HCT116 (cell line): Measurements from ENCODE around the gene MICAL3. TPM values are rescaled to one million over a fixed set of nuclear protein-coding genes. Genes with fewer than 3 reads are reported as not detected.

Experiments
- ATAC-seq: fragments of 200-7000 bp; cut with Tn5 transposase; 2 replicates; pipeline ENCODE4 v1.9.1; 2020; ENCODE audit warnings: mild to moderate bottlenecking, moderate library complexity
- BruUV-seq: library from RNA; stranded (reverse); fragments of 400-500 nt; replicated peaks from 2 replicates; lab custom pipeline; 2021; lab: Mats Ljungman, UMichigan
- CTCF ChIA-PET: fragments of 300-600 bp; sonication (Branson Sonifier 250); formaldehyde crosslinking; loops from one replicate; lab custom pipeline; 2021; ENCODE audit warnings: antibody characterized with exemption; lab: Charles Lee
- POLR2A ChIA-PET: fragments of 300-600, 350-600 bp; sonication (Branson Sonifier 250); formaldehyde crosslinking; loops from one replicate; lab custom pipeline; 2021; ENCODE audit warnings: antibody characterized with exemption; lab: Charles Lee
- RAD21 ChIA-PET, 2 experiments: fragments of 300-600 bp; sonication (Branson Sonifier 250); formaldehyde crosslinking; loops; one replicate each; lab custom pipeline; 2023; ENCODE audit warnings: low total read pairs in 2 of 2; ENCODE audit not compliant: uncharacterized antibody in 2 of 2, unreplicated experiment in 2 of 2, low non-redundant PET in 1 of 2; lab: Charles Lee
- DNase-seq: peaks from one replicate; pipeline ENCODE4 v3.0.0-alpha.2; 2010; ENCODE audit warnings: low read depth, low spot score
- H2AFZ ChIP-seq: fragments of 200-600 bp; shearing (Covaris generic), sonication (generic); 2 replicates; pipeline ENCODE4 v1.6.1; 2017; ENCODE audit warnings: low read depth, mixed run types, mixed read lengths, antibody characterized with exemption, low read length; ENCODE audit not compliant: poor library complexity, severe bottlenecking
- H3K27ac ChIP-seq: 2 replicates; pipeline ENCODE4 v1.5.1; 2012; ENCODE audit warnings: low read depth, low read length
- H3K27me3 ChIP-seq: fragments of 200-600 bp; sonication (generic); 2 replicates; pipeline ENCODE4 v1.6.1; 2016; ENCODE audit warnings: mixed run types, low read length, mixed read lengths; ENCODE audit not compliant: insufficient read depth
- H3K36me3 ChIP-seq, 2 experiments: fragments of 200-500 bp in 1 of 2; fragments of 200-600 bp in 1 of 2; sonication (Bioruptor generic) in 1 of 2; sonication (generic) in 1 of 2; 2 replicates each; pipeline versions ENCODE4 v1.5.1 to v1.6.1; 2014 to 2016; ENCODE audit warnings: low read length in 2 of 2, inconsistent platforms in 1 of 2, mixed read lengths in 1 of 2, mixed run types in 1 of 2; ENCODE audit not compliant: insufficient read depth in 2 of 2, control insufficient read depth in 1 of 2
- H3K4me1 ChIP-seq, 2 experiments: fragments of 200-600 bp in 1 of 2; sonication (generic) in 1 of 2; 2 replicates each; pipeline versions ENCODE4 v1.5.1 to v1.6.1; 2012 to 2017; ENCODE audit warnings: low read length in 2 of 2, inconsistent platforms in 1 of 2, mild to moderate bottlenecking in 1 of 2, mixed read lengths in 1 of 2, mixed run types in 1 of 2, moderate library complexity in 1 of 2; ENCODE audit not compliant: insufficient read depth in 2 of 2, control insufficient read depth in 1 of 2
- H3K4me2 ChIP-seq: fragments of 200-600 bp; sonication (generic); 2 replicates; pipeline ENCODE4 v1.6.1; 2017; ENCODE audit warnings: mixed run types, low read length, mixed read lengths
- H3K4me3 ChIP-seq, 2 experiments: fragments of 200-600 bp in 1 of 2; sonication (generic) in 1 of 2; replicated peaks in 1 of 2; 2 replicates each; pipeline ENCODE4 v1.5.1; 2011 to 2016; ENCODE audit warnings: low read length in 2 of 2, control low read depth in 1 of 2, low read depth in 1 of 2, mild to moderate bottlenecking in 1 of 2, mixed read lengths in 1 of 2, mixed run types in 1 of 2
- H3K79me2 ChIP-seq: fragments of 200-600 bp; sonication (generic); 2 replicates; pipeline ENCODE4 v1.6.1; 2017; ENCODE audit warnings: mild to moderate bottlenecking, mixed run types, low read length, moderate library complexity, mixed read lengths; ENCODE audit not compliant: insufficient read depth
- H3K9ac ChIP-seq: fragments of 200-600 bp; sonication (generic); 2 replicates; pipeline ENCODE4 v1.6.1; 2016; ENCODE audit warnings: low read length, mixed read lengths
- H3K9me2 ChIP-seq: fragments of 200-600 bp; sonication (generic), shearing (Covaris generic); 2 replicates; pipeline ENCODE4 v1.6.1; 2017; ENCODE audit warnings: mixed run types, mild to moderate bottlenecking, moderate library complexity; ENCODE audit not compliant: insufficient read depth
- H3K9me3 ChIP-seq, 2 experiments: fragments of 200-500 bp in 1 of 2; fragments of 200-600 bp in 1 of 2; sonication (Bioruptor generic) in 1 of 2; sonication (generic) in 1 of 2; 2 replicates each; pipeline ENCODE4 v1.6.1; 2014 to 2017; ENCODE audit warnings: low read length in 2 of 2, mixed read lengths in 2 of 2, inconsistent platforms in 1 of 2, low read depth in 1 of 2, mild to moderate bottlenecking in 1 of 2, mixed run types in 1 of 2, moderate library complexity in 1 of 2; ENCODE audit not compliant: control insufficient read depth in 1 of 2, insufficient read depth in 1 of 2
- H4K20me1 ChIP-seq: fragments of 200-600 bp; sonication (generic), shearing (Covaris generic); 2 replicates; pipeline ENCODE4 v1.6.1; 2017; ENCODE audit warnings: mixed run types, mild to moderate bottlenecking, moderate library complexity; ENCODE audit not compliant: insufficient read depth
- CBX3 ChIP-seq: IDR thresholded peaks from 2 replicates; pipeline ENCODE4 v1.6.1; 2012; ENCODE audit warnings: low read depth
- CEBPB ChIP-seq: IDR thresholded peaks from 2 replicates; pipeline ENCODE4 v1.6.1; 2012; ENCODE audit warnings: low read depth
- EGR1 ChIP-seq: IDR thresholded peaks from 2 replicates; pipeline ENCODE4 v1.6.1; 2012; ENCODE audit warnings: low read depth
- ELF1 ChIP-seq: IDR thresholded peaks from 2 replicates; pipeline ENCODE4 v1.6.1; 2012; ENCODE audit warnings: low read depth, borderline replicate concordance
- EZH2 ChIP-seq: fragments of 200-600 bp; sonication (generic); IDR thresholded peaks from 2 replicates; pipeline ENCODE4 v1.6.1; 2017; ENCODE audit warnings: antibody characterized with exemption, mixed run types
- JUND ChIP-seq: IDR thresholded peaks from 2 replicates; pipeline ENCODE4 v1.6.1; 2012
- POLR2A ChIP-seq: IDR thresholded peaks from 2 replicates; pipeline ENCODE4 v1.7.0; 2011; ENCODE audit warnings: borderline replicate concordance; ENCODE audit not compliant: insufficient read depth, insufficient read length; ENCODE audit errors: extremely low read depth
- POLR2AphosphoS5 ChIP-seq: IDR thresholded peaks from 2 replicates; pipeline ENCODE4 v1.6.1; 2011; ENCODE audit warnings: mild to moderate bottlenecking, low read depth, low read length, moderate library complexity
- RAD21 ChIP-seq: IDR thresholded peaks from 2 replicates; pipeline ENCODE4 v1.6.1; 2012; ENCODE audit warnings: low read depth, mild to moderate bottlenecking
- SIN3A ChIP-seq: IDR thresholded peaks from 2 replicates; pipeline ENCODE4 v1.6.1; 2012; ENCODE audit warnings: low read depth
- SRF ChIP-seq: IDR thresholded peaks from 2 replicates; pipeline ENCODE4 v1.6.1; 2012; ENCODE audit warnings: low read depth
- TCF7L2 ChIP-seq: IDR thresholded peaks from 2 replicates; pipeline ENCODE4 v1.7.0; 2011; ENCODE audit warnings: borderline replicate concordance, inconsistent platforms; ENCODE audit not compliant: insufficient read depth, insufficient read length; ENCODE audit errors: extremely low read depth
- YY1 ChIP-seq: IDR thresholded peaks from 2 replicates; pipeline ENCODE4 v1.6.1; 2011; ENCODE audit warnings: low read length, low read depth, moderate library complexity, mild to moderate bottlenecking; ENCODE audit not compliant: insufficient replicate concordance; ENCODE audit errors: extremely low read depth
- ZFX ChIP-seq: fragments of 450-650 bp; IDR thresholded peaks from 2 replicates; pipeline ENCODE4 v1.6.1; 2017
- ZNF274 ChIP-seq: fragments of 200-500 bp; sonication (Bioruptor generic); IDR thresholded peaks from 2 replicates; pipeline ENCODE4 v1.6.1; 2014; ENCODE audit warnings: mild to moderate bottlenecking, low read depth, low read length, inconsistent platforms
- intact Hi-C: fragments of 100-400 bp; cut with micrococcal nuclease; formaldehyde crosslinking; loops from 2 replicates; pipeline ENCODE4 v1.10.0; 2022
- total RNA-seq: library from RNA; stranded (reverse); gene quantifications from one replicate; pipeline ENCODE4 v1.2.1, GENCODE V29; 2021; ENCODE audit not compliant: unreplicated experiment
- TF ChIP-seq, protein P1 (sequence below): IDR thresholded peaks from 2 replicates; pipeline ENCODE4 v1.6.1; 2012
- TF ChIP-seq, protein P2 (sequence below): IDR thresholded peaks from 2 replicates; pipeline ENCODE4 v1.6.1; 2012
- TF ChIP-seq, protein P3 (sequence below), 3 experiments: fragments of 200-600 bp in 1 of 3; sonication (generic) in 1 of 3; IDR thresholded peaks in 2 of 3; conservative IDR thresholded peaks in 1 of 3; 2 replicates each; pipeline ENCODE4 v1.5.1; 2012 to 2017; ENCODE audit warnings: low read depth in 2 of 3, low read length in 2 of 3, antibody characterized with exemption in 1 of 3, borderline replicate concordance in 1 of 3, control low read depth in 1 of 3, mild to moderate bottlenecking in 1 of 3, mixed read lengths in 1 of 3, mixed run types in 1 of 3, moderate library complexity in 1 of 3; ENCODE audit not compliant: insufficient read depth in 1 of 3
- TF ChIP-seq, protein P4 (sequence below): IDR thresholded peaks from 2 replicates; pipeline ENCODE4 v1.6.1; 2012; ENCODE audit warnings: low read depth

Gene MICAL3
- total RNA-seq, 1 experiment from 2014 or later = 30.8 TPM

DNA sequence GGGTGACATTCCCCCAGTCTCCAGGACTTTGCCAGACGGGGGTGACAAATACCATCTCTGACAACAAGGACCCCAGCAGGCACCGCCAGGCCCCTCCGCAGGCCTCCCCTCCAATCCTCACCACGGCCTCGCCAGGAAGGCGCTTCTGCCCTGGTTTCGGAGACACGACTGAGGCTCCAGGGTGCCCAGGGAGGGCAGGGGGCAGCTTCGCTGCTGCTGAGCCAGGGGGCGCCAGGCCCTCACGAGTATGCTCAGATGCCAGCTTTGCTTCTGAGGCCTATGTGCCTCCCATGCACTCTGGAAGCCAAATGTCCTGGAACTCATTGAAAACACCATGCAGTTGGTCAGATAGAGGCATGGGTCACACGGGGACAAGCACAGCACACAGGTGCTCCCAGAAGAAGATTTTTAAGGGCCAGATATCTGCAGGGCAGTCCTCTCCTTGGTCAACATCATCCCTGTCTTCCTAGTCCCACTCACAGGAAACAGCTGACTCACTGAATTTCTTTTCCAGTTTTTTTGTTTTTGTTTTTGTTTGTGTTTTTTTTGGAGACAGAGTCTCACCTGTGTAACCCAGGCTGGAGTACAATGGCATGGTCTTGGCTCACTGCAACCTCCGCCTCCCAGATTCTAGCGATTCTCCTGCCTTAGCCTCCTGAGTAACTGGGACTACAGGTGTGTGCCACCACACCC, 270.0 kb downstream of the MICAL3 start (continued):
- no peak for TF ChIP-seq JUND
- TF ChIP-seq ZNF274 = no peak
- no peak for TF ChIP-seq ELF1
- TF ChIP-seq EZH2 = no peak
- no peak for TF ChIP-seq CEBPB
- TF ChIP-seq POLR2AphosphoS5 = no peak

DNA sequence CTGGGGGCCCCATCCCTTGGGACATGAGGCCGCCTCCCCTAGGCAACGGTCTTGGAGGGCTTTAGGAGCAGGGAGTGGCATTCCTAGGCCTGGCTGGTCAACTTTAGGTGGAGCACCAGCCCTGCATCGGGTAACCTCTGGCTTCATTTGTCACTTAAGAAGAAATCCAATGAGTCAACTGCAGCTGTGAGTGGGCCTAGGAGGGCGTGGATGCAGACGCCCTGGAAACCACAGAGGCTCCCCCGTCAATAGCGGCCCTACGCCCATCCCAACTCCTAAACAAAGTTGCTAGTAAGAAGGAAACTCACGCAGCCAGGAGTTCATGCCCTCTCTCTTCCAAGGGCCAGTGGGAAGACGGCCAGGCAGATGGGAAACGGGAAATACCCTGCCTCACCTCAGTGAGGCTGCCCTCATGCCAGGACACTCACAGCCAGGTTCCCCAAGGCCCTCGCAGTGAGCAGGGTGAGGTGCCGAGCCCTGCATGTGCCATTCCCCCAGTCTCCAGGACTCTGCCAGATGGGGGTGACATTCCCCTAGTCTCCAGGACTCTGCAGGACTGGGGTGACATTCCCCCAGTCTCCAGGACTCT, 270.9 kb downstream of the MICAL3 start:
- POLR2A ChIA-PET = no interaction called here
- CTCF ChIA-PET = no interaction called here
- Histone ChIP-seq H3K4me3 (no peak overlapping the region), H2AFZ (no peak overlapping the region), H3K4me2 (no peak overlapping the region), H3K79me2 (peaks cover 10% of the 10 kb centered on the region; the same call in 1 of the 2 replicates), H3K27ac (no peak overlapping the region), H3K9ac (no peak overlapping the region), H3K9me3 (no peaks in the 10 kb centered on the region), H3K4me1 (peaks cover 0 to 10% of the 10 kb centered on the region in 2 experiments; a peak in 1 of 4 replicates), H3K27me3 (no peaks in the 10 kb centered on the region), H3K36me3 (no peaks in the 10 kb centered on the region), H3K9me2 (no peaks in the 10 kb centered on the region), H4K20me1 (no peaks in the 10 kb centered on the region)
- DNase-seq (no peak), ATAC-seq (no peak)
- intact Hi-C loops = no loop called here
- RAD21 ChIA-PET = no interaction called here
- no TSS peak for BruUV-seq
- no peak for TF ChIP-seq EZH2
- TF ChIP-seq, protein P1, sequence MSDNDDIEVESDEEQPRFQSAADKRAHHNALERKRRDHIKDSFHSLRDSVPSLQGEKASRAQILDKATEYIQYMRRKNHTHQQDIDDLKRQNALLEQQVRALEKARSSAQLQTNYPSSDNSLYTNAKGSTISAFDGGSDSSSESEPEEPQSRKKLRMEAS = no peak
- TF ChIP-seq RAD21 = no peak
- TF ChIP-seq, protein P2, sequence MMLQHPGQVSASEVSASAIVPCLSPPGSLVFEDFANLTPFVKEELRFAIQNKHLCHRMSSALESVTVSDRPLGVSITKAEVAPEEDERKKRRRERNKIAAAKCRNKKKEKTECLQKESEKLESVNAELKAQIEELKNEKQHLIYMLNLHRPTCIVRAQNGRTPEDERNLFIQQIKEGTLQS = no peak
- TF ChIP-seq, protein P3, sequence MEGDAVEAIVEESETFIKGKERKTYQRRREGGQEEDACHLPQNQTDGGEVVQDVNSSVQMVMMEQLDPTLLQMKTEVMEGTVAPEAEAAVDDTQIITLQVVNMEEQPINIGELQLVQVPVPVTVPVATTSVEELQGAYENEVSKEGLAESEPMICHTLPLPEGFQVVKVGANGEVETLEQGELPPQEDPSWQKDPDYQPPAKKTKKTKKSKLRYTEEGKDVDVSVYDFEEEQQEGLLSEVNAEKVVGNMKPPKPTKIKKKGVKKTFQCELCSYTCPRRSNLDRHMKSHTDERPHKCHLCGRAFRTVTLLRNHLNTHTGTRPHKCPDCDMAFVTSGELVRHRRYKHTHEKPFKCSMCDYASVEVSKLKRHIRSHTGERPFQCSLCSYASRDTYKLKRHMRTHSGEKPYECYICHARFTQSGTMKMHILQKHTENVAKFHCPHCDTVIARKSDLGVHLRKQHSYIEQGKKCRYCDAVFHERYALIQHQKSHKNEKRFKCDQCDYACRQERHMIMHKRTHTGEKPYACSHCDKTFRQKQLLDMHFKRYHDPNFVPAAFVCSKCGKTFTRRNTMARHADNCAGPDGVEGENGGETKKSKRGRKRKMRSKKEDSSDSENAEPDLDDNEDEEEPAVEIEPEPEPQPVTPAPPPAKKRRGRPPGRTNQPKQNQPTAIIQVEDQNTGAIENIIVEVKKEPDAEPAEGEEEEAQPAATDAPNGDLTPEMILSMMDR (IDR thresholded peaks at IDR 0.05 in 2 of 3, conservative IDR thresholded peaks at IDR 0.05 in 1 of 3; ENCODE audit: borderline replicate concordance in 1 of 3, insufficient read depth in 1 of 3, low read depth in 2 of 3, low read length in 2 of 3) = no peak
- TF ChIP-seq SRF = no peak
- TF ChIP-seq POLR2AphosphoS5 = no peak
- TF ChIP-seq CBX3 = no peak
- TF ChIP-seq ZFX = no peak
- no peak for TF ChIP-seq ZNF274
- TF ChIP-seq ELF1 = no peak
- no peak for TF ChIP-seq EGR1
- TF ChIP-seq JUND = no peak
- TF ChIP-seq, protein P4, sequence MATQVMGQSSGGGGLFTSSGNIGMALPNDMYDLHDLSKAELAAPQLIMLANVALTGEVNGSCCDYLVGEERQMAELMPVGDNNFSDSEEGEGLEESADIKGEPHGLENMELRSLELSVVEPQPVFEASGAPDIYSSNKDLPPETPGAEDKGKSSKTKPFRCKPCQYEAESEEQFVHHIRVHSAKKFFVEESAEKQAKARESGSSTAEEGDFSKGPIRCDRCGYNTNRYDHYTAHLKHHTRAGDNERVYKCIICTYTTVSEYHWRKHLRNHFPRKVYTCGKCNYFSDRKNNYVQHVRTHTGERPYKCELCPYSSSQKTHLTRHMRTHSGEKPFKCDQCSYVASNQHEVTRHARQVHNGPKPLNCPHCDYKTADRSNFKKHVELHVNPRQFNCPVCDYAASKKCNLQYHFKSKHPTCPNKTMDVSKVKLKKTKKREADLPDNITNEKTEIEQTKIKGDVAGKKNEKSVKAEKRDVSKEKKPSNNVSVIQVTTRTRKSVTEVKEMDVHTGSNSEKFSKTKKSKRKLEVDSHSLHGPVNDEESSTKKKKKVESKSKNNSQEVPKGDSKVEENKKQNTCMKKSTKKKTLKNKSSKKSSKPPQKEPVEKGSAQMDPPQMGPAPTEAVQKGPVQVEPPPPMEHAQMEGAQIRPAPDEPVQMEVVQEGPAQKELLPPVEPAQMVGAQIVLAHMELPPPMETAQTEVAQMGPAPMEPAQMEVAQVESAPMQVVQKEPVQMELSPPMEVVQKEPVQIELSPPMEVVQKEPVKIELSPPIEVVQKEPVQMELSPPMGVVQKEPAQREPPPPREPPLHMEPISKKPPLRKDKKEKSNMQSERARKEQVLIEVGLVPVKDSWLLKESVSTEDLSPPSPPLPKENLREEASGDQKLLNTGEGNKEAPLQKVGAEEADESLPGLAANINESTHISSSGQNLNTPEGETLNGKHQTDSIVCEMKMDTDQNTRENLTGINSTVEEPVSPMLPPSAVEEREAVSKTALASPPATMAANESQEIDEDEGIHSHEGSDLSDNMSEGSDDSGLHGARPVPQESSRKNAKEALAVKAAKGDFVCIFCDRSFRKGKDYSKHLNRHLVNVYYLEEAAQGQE = no peak
- no peak for TF ChIP-seq POLR2A
- no peak for TF ChIP-seq SIN3A
- no peak for TF ChIP-seq CEBPB
- no peak for TF ChIP-seq TCF7L2
- no peak for TF ChIP-seq YY1
